Left cardiac atrium (tissue), 4 donors: Measurements from ENCODE around the gene CEP57. TPM values are rescaled to one million over a fixed set of nuclear protein-coding genes. Genes with fewer than 3 reads are reported as not detected.
"Not testable (repeated sequence)": the region's sequence is repeated elsewhere in the genome, so short reads cannot be mapped to it uniquely, and the experiment has no call there.

ENCODE experiments used
- ATAC-seq, 2 donors: fragments of 200-7000 bp; cut with Tn5 transposase; one replicate each; pipeline ENCODE4 v1.9.1; 2020; ENCODE audit warnings: mild to moderate bottlenecking in 2 of 2, moderate library complexity in 2 of 2
- DNase-seq: peaks from one replicate; pipeline ENCODE4 v3.0.0-alpha.2; 2020
- intact Hi-C, 2 donors: fragments of 100-400 bp; cut with DNase I; formaldehyde crosslinking; loops; one replicate each; pipeline versions ENCODE4 v1.14.1 to v1.15.1; 2022 to 2023
- total RNA-seq, 2 donors: library from RNA; stranded (reverse); fragmentation: NEBNext Ultra II Directional; extraction: Animal tissue kit (Norgen Biotek cat#: 25700); gene quantifications; one replicate each; pipeline ENCODE4 v1.2.1, GENCODE V29; 2021
- donor health status: DM: no; HTN: yes; CAD: no.
- donor health status: DM: no; HTN: yes; CAD: no; lungs with severe emphysema.
- donor health status: DM: yes; HTN: yes; CAD: no.
- donor health status: Dilated cardiomyopathy.

The CEP57 gene
- total RNA-seq, 2 donors from 2014 or later = 21.8 to 26.0 TPM

DNA sequence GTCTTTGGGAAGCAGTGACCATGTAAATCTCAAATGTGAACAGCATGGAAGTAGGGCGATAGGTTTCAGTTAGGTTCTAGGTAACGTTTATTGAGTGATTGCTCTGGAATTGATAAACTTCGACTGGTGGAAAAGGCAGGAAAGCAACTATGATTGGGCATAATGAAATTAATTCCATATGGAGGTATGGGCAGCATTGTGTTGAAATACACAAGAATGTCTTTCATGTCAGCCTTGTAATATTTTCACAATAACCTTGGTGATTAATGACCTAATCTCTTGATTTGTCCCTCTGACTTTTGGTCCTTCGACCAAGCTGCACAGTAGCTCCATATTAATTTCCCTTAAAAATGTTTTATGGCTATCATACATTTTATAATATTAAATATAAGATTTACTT, 2.8 kb downstream of the CEP57 start:
- intact Hi-C loops = no loop called here
- DNase-seq (no peak), ATAC-seq (no peak)

DNA sequence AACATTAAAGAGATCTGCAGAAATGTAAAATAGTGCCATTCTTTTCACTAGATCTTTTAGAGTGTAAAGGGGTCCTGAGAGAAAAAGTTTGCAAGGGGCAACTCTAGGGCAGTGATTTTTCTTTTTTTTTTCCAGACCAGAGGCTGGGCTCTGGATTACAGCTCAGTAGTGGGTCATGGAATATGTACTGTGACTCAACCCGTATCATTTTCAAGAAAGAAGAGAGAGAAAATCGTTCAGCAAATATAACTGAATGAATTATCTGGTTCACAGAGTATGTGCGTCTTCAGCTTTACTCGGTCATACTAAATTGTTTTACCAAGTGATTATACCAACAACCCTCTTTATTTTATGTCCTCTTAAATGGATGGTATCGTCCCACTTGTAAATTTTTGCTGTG, 3.8 kb downstream of the CEP57 start:
- intact Hi-C loops = no loop called here
- no peak for DNase-seq
- no peak for ATAC-seq

DNA sequence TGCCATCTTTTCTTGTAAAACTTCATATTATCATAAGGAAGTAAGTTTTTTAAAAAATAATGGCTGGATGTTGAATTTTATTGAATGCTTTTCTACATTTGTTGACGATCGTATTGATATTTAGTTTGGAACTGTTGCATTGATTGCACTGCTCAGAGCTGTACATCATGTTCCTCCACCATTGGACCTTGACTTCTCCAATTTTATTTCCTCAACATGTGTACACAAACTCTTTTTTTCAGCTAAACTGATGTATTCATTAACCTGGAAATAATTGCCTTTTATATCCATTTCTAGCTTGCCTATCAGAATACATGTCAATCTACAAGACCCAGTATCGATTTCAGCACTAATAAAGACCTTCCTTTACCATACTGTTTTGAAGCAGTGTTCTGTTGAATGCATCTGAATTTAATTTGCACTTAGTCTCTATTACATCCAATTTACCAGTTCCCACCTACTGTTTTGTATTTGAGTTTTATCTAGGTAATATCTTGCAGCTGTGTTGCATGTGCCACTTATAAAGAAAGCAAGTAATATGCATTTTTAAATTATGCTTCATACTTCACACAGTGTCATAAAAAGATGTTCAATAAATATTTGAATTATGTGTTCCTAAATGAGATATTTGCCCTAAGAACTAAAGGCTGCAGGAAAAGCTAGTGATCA, 5.5 kb downstream of the CEP57 start:
- DNase-seq (no peak), ATAC-seq (no peak)
- intact Hi-C loops = no loop called here

DNA sequence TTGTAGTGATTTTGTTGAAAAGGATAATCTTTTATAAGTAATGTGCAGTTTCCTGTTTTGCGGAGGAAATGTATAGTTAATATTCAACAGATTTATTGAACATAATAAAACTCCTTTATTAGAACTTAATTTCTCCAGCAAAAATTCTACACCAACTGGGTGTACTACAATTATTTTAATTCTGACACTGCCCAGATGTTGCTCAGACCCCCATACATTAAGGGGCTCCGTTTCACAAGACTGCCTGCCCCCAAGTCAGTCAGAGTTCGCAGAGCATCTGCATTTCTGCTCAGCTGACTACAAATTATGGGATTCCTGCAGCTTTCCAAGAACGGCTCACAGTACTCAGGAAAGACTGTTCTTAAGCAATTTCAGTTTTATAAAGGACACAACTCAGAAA, 6.2 kb downstream of the CEP57 start:
- ATAC-seq = no peak
- intact Hi-C loops = no loop called here
- no peak for DNase-seq

DNA sequence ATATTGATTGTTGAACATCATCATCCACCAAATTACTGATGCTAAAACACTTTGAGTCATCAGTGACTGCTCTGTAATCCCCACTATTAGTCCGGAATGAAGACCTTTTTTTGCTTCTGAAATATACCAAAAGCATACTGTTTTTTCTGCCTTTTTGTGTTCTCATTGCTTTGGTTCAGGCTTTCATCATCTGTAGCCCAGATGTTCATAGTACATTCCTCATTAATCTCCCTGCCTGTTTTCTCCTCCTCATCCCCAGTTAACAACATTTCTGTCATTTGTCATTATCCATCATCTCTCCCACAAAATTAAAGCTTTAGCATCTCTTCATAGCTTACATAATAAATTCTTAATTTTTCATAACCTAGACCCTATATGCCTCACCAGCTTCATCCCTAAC, 9.2 kb downstream of the CEP57 start:
- no peak for ATAC-seq
- intact Hi-C loops = no loop called here
- DNase-seq = no peak

DNA sequence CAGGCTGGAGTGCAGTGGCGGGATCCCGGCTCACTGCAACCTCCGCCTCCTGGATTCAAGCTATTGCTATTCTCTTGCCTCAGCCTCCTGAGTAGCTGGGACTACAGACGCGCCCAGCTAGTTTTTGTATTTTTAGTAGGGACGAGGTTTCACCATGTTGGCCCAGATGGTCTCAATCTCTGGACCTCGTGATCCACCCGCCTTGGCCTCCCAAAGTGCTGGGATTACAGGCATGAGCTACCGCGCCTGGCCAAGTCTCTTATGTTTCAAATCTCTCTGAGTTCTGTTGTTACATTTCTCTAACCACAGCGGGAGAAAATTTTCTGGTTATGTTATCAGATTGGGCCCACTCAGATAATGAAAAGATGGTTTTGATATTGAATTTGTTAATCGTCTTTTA, 10.1 kb downstream of the CEP57 start:
- ATAC-seq (no peak), DNase-seq (no peak)
- intact Hi-C loops = no loop called here

DNA sequence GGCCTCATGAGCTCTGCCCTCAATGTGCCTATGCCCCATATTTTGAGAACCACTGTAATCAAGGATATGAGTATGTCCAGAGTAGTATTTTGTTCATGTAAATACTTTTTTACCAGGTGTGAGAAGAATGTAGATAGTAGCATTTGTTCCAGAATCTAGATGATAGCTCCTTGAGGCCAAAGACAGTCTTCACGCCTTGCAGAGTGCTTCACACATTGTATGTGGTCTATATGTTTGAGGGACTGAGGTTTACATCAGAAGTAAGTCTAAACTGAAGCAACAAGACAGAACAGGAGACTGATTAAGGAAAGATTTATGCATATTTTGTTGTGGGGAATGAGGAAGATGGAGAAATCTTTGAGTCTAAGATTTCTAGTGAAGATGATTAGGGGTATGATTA, 12.5 kb downstream of the CEP57 start:
- DNase-seq (no peak), ATAC-seq (no peak)
- intact Hi-C loops = no loop called here

DNA sequence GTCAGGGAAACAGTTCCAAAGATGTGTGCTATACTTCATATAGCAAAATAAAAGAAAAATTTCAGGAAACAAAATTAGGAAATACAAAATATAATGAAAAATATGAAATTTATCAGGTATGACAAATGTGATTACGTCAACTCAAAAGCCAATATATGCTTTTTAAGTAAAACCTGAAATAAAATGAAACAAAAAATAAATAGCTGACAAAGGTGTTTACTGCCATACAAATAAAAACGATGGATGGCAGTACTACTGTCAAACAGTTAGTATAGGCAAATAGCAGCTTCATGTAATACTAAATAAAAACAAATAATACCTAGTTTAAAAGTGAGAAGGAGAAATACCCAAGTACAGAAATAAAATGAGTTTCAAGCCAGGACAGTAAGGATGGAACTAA, 13.7 kb downstream of the CEP57 start:
- intact Hi-C loops = no loop called here
- no peak for ATAC-seq
- DNase-seq = no peak

DNA sequence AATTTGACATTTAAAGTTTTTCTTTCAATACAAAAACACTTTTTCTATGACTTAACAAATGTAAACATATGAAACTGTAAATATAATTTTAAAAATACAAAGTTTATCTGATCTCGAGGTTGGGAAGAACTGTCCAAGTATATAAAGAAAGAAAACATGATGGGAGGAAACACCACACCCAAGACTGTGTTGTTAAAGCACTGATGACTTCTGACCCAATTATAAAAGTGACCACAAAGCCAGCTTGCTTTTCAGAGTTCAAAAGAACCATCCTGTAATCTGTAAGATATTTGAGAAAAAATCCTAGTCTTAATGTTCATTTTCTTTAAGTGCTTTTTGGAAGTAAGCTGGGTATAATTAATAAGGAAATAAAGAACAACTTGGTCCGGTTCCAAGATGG, 15.6 kb downstream of the CEP57 start:
- intact Hi-C loops = no loop called here
- ATAC-seq (no peak), DNase-seq (no peak)

DNA sequence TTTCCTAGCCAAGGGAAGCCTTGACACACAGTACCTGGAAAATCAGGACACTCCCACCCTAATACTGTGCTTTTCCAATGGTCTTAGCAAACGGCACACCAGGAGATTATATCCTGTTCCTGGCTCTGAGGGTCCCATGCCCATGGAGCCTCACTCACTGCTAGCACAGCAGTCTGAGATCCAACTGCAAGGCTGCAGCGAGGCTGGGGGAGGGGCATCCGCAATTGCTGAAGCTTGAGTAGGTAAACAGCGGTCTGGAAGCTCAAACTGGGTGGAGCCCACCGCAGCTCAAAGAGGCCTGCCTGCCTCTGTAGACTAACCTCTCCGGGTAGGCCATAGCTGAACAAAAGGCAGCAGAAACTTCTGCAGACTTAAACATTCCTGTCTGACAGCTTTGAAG, 16.2 kb downstream of the CEP57 start:
- intact Hi-C loops, DNase-seq: not testable (repeated sequence)

DNA sequence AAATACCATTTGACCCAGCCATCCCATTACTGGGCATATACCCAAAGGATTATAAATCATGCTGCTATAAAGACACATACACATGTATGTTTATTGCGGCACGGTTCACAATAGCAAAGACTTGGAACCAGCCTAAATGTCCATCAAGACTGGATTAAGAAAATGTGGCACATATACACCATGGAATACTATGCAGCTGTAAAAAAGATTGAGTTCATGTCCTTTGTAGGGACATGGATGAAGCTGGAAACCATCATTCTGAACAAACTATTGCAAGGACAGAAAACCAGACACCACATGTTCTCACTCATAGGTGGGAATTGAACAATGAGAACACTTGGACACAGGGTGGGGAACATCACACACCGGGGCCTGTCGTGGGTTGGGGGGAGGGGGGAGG, 20.8 kb downstream of the CEP57 start:
- DNase-seq, ATAC-seq, intact Hi-C loops: not testable (repeated sequence)

More for the DNA sequence above, 16.2 kb downstream of the CEP57 start:
- not testable (repeated sequence) for ATAC-seq

DNA sequence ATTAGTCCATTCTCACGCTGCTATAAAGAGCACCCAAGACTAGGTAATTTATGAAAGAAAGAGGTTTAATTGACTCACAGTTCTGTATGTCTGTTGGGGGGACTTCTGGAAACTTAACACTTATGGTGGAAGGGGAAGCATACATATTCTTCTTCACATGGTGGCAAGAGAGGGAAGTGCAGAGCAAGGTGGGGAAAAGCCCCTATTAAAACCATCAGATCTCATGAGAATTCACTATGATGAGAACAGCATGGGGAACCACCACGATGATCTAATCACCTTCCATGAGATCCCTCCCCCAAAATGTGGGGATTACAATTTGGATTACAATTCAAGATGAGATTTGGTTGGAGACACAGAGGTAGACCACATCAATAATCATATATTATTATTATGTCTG, 25.7 kb downstream of the CEP57 start:
- intact Hi-C loops = no loop called here
- ATAC-seq (no peak), DNase-seq (no peak)

DNA sequence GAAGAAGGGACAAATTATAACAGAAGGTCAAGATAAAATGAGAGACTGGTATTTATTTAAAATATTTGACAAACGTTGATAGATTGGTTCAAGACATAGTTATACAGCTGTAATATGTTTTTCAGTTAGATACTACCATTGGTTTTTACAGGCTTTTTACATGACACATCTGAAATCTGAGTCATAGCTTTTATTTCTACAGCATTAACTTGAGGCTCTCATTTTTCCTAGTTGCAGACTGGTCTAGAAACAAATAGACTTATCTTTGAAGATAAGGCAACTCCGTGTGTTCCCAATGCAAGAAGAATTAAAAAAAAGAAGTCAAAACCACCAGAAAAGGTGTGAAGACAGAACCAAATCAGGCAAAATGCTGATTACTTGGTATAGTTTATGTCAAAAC, 31.3 kb downstream of the CEP57 start:
- DNase-seq (no peak), ATAC-seq (no peak)
- intact Hi-C loops = no loop called here

DNA sequence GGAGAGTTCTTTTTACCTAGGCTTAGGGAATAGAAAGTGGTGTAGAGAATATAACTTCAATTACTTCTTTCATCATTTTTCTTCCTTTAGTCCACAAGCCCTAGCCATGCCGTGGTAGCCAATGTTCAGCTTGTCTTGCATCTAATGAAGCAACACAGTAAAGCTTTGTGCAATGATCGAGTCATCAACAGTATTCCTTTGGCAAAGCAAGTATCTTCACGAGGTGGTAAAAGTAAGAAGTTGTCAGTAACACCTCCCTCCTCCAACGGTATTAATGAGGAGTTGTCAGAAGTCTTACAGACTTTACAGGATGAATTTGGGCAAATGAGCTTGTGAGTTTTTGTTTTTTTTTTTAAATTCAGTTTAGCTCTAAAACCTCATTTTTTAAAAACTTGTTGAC, 37.4 kb downstream of the CEP57 start:
- intact Hi-C loops = no loop called here
- DNase-seq = no peak
- no peak for ATAC-seq

DNA sequence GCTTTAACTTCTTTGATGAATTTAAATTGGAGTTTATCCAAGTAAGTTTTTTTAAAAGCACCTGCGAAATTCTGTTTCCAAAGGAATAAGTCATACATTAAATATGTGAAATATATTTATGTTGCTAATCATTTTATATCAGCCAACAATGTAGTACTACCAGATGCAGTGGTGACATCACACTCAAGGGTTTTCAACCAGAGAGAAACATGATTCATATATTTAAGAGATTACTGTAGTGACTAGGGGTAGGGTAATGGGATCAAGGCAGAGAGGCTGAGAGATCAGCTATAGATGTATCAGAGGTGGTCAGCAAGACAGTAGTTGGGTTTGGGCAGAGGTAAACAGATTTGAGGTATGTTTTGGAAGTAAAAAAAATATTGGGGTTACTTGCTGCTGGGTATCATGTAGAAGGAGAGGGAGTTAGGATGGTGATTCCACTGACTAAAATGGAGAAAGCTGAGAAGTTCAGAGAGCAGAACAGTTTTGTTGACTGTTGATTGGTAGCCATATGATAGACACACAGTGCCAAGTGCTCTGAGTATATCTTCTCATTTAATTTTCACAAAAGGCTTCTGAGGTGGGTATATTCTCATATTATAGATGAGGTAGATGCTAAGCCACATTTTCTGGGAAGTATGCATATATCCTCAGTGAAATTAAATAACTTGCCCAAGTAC, 39.4 kb downstream of the CEP57 start:
- ATAC-seq = no peak
- no peak for DNase-seq
- intact Hi-C loops = no loop called here

DNA sequence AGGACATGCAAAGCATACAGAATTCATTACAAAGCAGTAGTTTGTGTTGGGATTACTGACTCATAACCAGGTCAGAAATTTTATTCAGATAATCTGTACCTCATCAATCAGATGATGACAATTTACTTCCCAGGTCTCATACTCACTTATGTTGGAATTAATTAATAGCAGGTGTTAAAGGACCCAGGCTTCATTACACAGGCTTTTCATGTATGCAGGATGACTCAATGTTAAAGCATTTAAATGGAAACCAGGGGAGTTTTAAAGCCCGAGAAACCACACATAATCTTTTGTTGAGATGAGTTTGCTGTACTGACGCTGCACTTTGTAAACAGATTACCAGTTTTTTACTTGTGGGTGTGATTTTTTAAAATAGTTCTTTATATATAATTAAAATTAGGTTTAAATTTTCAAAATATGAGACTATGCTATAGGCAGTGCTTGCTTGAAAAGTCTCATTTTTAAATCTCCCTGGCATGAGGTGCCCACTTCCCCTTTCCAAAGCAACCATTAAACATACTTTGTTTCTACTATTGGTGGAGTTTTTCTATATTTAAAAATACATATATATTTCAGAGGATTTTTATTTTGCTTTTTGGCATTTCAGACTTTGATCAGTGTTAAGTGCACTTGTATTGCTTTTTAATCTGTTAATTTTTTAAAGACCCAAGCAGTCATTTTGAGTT, 41.0 kb downstream of the CEP57 start:
- DNase-seq = no peak
- ATAC-seq = no peak
- intact Hi-C loops = no loop called here

DNA sequence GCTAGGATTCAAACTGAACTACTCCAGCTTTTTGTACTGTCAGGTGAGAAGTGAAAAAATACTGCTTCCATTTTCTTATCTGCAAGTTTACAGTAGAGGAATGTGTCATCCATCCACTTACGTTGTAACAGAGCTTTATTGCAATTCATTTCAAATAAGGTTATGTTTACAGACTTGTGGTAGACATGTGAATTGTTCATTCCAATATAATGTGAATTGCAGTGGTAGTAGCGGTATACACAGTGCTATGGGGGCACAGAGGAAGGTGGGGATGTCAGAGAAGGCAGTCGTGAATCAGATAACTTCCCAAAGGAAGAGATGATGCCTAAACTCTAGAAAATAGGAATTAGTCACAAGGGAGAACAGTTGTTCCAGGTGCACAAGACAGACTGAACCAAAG, 42.5 kb downstream of the CEP57 start:
- ATAC-seq (no peak), DNase-seq (no peak)
- intact Hi-C loops = no loop called here

DNA sequence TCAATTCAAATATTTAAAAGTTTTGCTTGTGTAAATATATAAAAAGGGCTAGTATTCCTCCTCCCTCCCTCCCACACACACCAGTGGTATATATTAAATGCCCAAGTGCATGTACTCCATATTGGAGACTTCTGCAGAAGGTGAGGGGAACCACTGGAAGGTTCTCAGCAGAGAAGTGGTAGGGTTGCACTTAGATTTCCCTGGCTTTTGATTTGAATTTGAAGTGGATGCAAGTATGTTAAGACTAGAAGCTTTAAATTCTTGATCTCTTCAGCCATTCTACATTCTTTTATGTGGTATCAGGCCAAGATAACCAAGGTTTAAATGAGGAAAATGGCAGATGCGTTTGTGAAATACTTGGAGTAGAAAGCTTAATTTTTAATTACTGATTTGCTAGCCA, 43.1 kb downstream of the CEP57 start:
- ATAC-seq (no peak), DNase-seq (no peak)
- intact Hi-C loops = no loop called here

DNA sequence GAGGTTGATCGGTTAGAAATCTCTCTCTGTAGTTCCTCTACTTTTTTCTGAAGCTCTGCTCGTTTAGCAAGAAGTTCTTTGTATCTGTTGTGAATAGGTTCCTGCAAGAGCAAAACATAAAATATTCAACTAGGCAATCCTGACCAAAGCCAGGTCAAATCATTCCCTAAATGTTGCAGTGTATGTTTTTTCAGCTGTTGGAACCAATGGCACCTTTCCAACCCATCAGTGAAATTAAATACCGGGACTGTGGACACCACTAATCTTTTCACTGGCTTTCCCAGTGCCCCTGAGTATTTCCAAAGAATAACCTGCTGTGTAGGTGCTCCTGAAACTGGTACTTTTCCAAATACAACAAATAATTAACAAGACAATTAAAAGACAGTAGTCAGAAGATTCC, 45.1 kb downstream of the CEP57 start:
- DNase-seq (no peak), ATAC-seq (peak in 1 of 2 donors; percentile 6)
- intact Hi-C loops = loop anchor here in 1 of 2 donors (5.0 kb wide), 1 partner anchor 557 kb away; the partner anchor contains the start of gene JRKL

DNA sequence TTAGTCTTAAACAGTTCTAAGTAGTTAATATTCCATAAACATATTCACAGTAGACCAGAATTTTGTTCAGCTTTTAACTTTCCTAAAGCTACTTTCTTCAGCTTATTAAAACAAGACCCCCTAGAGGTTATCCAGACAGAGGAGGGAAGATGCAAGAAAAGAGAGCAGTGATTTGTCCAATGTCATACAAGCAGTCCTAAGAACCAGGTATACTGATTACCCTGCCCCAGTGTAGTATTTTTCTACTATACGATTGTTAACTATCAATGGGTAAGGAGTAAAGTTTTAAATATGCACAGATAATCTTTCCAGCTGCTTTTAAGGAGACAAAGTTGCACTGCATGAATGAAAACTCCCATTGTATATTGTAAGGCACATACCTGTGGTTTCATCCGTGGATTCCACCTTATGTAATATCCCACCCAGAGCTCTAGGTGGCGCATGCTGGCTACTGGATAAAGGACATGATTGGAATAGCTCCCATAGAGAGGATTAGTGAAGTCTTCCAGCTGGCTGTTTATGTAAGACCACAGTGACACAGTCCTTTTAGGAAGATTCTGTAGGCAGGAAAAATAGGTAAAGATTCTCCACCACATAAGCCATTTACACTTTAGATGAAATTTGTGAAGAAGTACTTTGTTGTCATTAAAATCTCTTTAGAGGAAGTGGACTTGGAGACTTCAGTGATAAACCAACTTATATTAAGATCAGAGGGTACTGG, 45.6 kb downstream of the CEP57 start:
- ATAC-seq (peak; percentile 93 to 95), DNase-seq (peak; percentile 52)
- intact Hi-C loops = loop anchor here in 1 of 2 donors (5.0 kb wide), 1 partner anchor 556 kb away; the partner anchor contains the start of gene JRKL
